IPS-20b (cell line): ENCODE data around the gene NCOR1.
"Not testable (repeated sequence)": the region's sequence is repeated elsewhere in the genome, so short reads cannot be mapped to it uniquely, and the experiment has no call there.

Source experiments
- H3K27ac ChIP-seq: one replicate; pipeline ENCODE4 v1.5.1; 2013; ENCODE audit warnings: low read length
- H3K27me3 ChIP-seq: 2 replicates; pipeline ENCODE4 v1.6.1; 2013; ENCODE audit warnings: mild to moderate bottlenecking, low read length, inconsistent platforms; ENCODE audit not compliant: insufficient read depth
- H3K36me3 ChIP-seq: 2 replicates; pipeline ENCODE4 v1.6.1; 2013; ENCODE audit warnings: low read depth, mild to moderate bottlenecking, inconsistent platforms, low read length, moderate library complexity; ENCODE audit not compliant: insufficient read depth
- H3K4me1 ChIP-seq: 2 replicates; pipeline ENCODE4 v1.6.1; 2013; ENCODE audit warnings: mild to moderate bottlenecking, control low read depth, inconsistent platforms, low read length, moderate library complexity; ENCODE audit not compliant: insufficient read depth
- H3K4me3 ChIP-seq: 2 replicates; pipeline ENCODE4 v1.5.1; 2013; ENCODE audit warnings: mild to moderate bottlenecking, low read length, inconsistent platforms
- H3K9ac ChIP-seq: 2 replicates; pipeline ENCODE4 v1.6.1; 2013; ENCODE audit warnings: low read depth, mild to moderate bottlenecking, inconsistent platforms, low read length, moderate library complexity
- H3K9me3 ChIP-seq: 2 replicates; pipeline ENCODE4 v1.6.1; 2013; ENCODE audit warnings: mild to moderate bottlenecking, low read depth, low read length, inconsistent platforms; ENCODE audit not compliant: insufficient read depth

Gene NCOR1

DNA sequence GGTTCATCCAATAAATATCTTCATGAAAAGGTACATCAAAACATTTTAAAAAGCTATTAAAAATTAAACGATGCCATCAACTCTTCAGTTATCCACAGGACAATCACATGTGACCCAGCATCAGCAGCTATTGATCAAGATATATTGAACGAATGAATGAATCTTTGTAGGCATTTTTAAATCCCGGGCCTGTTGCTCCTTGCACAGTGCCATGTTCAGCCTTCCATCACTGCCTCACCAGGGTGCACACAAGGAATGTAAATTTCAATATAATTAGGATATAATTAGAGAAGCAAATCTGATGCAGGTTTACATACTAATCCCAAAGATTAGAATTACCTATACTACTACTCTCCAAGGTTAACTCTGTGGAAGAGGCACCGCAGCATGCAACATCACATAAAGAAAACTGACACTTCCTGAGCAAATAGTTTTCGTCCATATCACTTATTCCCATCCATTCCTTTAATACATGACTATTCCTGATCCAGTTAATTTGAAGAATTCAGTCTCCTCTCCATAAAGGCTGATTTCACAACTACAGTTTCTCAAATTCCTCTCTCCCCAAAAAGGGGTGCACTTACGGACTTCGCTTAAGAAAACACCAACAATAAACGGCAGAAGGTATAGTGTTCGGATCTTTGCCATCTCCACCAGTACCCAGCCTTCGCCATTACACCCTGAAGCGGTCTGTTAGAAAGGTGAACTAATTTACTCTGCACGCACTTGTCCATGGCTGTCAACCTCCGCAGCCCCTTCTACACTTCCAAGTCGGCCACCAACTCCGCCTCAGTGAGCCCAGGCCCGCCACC, 938 bp downstream of the NCOR1 start:
- H3K27ac ChIP-seq: peak overlapping the region; percentile 94
- peaks cover 6% of the 10 kb centered on the region; the same call in 1 of the 2 replicates for H3K4me1 ChIP-seq

GRCh38 chr17:16212793-16213192, 2.5 kb downstream of the NCOR1 start:
- Histone ChIP-seq H3K27ac (no peak overlapping the region), H3K27me3 (no peaks in the 10 kb centered on the region), H3K4me3 (no peak overlapping the region), H3K36me3 (no peaks in the 10 kb centered on the region), H3K4me1 (peaks cover 6% of the 10 kb centered on the region; the same call in 1 of the 2 replicates), H3K9me3 (no peaks in the 10 kb centered on the region), H3K9ac (no peak overlapping the region)

More for the DNA sequence above, 938 bp downstream of the NCOR1 start:
- H3K9me3 ChIP-seq: no peaks in the 10 kb centered on the region
- H3K36me3 ChIP-seq: 0 out of 2 replicates have a peak, but pooled peaks cover 1% of the 10 kb centered on the region
- peak overlapping the region; percentile 98 for H3K4me3 ChIP-seq
- H3K9ac ChIP-seq: peak overlapping the region; percentile 93
- no peaks in the 10 kb centered on the region for H3K27me3 ChIP-seq

GRCh38 chr17:16211590-16211989, 3.7 kb downstream of the NCOR1 start:
- no peaks in the 10 kb centered on the region for H3K27me3 ChIP-seq
- H3K9ac ChIP-seq: no peak overlapping the region
- H3K36me3 ChIP-seq: no peaks in the 10 kb centered on the region
- H3K4me3 ChIP-seq: no peak overlapping the region
- H3K9me3 ChIP-seq: no peaks in the 10 kb centered on the region
- H3K4me1 ChIP-seq: peaks cover 4% of the 10 kb centered on the region; the same call in 1 of the 2 replicates
- H3K27ac ChIP-seq: no peak overlapping the region

DNA sequence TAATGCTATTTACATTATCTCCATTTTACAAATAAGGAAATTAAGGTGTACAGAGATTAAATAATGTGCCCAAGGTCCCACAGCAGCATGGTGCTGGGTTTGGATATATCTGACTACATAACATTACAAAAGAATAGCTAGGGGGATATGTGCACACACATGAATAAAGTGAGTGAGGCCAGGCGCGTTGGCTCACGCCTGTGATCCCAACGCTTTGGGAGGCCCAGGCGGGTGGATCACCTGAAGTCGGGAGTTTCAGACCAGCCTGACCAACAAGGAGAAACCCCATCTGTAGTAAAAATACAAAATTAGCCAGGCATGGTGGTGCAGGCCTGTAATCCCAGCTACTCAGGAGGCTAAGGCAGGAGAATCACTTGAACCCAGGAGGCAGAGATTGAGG, 10.6 kb downstream of the NCOR1 start:
- H3K27ac ChIP-seq: not testable (repeated sequence)

DNA sequence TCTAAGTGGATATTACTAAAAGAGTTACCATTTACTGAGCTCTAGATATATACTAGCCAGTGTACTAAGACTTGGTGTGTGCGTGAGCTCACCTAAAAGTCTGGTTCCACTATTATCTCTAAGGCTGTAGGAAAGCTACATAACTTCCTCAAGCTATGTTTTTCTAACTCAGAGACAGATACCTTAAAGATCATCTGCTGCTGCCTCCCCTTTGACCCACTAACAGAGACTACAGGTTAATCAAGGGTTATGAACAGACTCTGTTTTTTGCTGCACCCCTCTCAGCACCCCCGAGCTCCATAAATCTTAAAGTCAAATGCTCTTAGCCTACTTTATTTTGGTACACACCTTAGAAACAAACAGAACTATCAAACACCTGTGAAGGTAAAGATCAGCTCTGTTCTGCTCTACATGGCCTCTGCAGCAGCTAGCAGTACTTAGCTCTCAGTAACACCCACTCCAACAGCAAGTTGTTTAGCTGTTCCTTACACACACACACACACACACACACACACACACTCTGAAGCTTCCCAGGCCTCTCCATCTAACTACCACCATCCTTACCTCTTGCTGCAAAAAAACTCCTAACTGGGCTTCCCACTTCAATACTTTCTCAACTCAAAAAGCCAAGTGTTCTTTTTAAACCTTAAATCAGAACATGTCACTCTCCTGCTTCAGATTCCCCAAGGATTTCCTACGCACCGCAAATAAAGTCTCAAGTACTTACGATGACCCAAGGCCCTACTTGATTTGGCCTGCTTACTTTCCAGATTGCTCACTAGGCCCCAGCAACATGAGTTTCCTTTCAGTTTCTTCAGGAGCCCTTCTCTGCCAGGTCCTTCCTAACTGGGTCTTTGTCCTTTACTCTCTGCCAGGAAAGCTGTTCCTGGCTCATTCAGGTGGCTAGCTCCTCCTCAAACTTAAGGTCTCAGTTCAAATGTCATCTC, 12.5 kb downstream of the NCOR1 start:
- not testable (repeated sequence) for H3K36me3 ChIP-seq, H3K9me3 ChIP-seq, H3K27ac ChIP-seq, H3K27me3 ChIP-seq, H3K4me3 ChIP-seq, H3K9ac ChIP-seq
- peaks cover 16% of the 10 kb centered on the region; the same call in 1 of the 2 replicates for H3K4me1 ChIP-seq

More for the DNA sequence above, 10.6 kb downstream of the NCOR1 start:
- H3K9me3 ChIP-seq, H3K36me3 ChIP-seq, H3K9ac ChIP-seq, H3K27me3 ChIP-seq, H3K4me1 ChIP-seq, H3K4me3 ChIP-seq: not testable (repeated sequence)

DNA sequence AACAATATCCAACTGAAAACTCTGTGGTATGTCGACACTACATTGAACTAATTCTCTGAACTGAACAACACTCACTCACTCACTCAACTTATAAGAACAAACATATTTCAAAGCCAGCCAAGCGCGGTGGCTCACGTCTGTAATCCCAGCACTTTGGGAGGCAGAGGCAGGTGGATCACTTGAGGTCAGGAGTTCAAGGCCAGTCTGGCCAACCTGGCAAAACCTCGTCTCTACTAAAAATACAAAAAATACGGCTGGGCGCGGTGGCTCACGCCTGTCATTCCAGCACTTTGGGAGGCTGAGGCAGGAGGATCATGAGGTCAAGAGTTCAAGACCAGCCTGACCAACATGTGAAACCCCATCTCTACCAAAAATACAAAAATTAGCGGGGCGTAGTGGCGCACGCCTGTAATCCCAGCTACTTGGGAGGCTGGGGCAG, 13.6 kb downstream of the NCOR1 start:
- not testable (repeated sequence) for H3K27ac ChIP-seq, H3K9me3 ChIP-seq, H3K4me3 ChIP-seq, H3K36me3 ChIP-seq, H3K27me3 ChIP-seq, H3K9ac ChIP-seq
- peaks cover 16% of the 10 kb centered on the region; the same call in 1 of the 2 replicates for H3K4me1 ChIP-seq

DNA sequence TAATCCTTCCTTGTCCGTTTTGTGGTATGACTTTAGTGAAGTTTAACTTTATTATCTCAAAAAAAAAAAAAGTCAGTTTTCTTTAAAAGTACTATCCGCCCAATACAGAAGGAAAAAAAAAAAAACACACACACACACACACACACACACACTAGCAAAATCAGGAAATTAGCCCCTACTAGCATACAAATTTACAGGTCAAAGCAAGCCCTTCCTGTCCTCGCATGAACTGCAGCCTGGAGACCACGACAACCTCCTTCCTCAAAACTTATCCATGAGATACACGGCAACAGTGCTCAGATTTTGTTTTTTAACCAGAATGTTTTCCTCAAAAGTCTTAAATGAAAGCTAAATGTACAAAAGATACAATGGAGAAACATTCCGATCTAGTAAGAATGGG, 16.2 kb downstream of the NCOR1 start:
- Histone ChIP-seq H3K9me3 (no peaks in the 10 kb centered on the region), H3K4me1 (peaks cover 16% of the 10 kb centered on the region; the same call in 1 of the 2 replicates), H3K36me3 (peaks cover 7% of the 10 kb centered on the region), H3K27me3 (no peaks in the 10 kb centered on the region), H3K4me3 (peak overlapping the region; percentile 37; the same call in 1 of the 2 replicates), H3K9ac (no peak overlapping the region), H3K27ac (no peak overlapping the region)

DNA sequence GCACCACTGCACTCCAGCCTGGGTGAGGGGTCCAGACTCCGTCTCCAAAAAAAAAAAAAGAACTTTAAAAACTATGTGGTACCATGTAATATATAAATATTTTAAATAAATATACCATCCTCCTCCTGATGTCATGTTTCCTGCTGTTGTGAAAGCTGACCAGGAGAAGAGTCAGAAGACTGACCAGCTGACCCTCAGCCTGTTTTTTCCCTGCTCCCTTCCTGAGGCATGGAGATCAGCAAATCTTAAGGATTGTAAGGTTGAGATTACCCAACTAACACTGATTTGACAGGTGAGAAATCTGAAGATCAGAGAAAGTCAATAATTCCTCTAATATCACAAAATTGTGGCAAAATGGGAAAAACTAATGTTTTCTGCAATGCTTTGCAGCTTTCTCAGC, 18.1 kb downstream of the NCOR1 start:
- H3K9ac ChIP-seq: no peak overlapping the region
- no peaks in the 10 kb centered on the region for H3K9me3 ChIP-seq
- H3K4me1 ChIP-seq: peaks cover 10% of the 10 kb centered on the region; the same call in 1 of the 2 replicates
- H3K27me3 ChIP-seq: no peaks in the 10 kb centered on the region
- no peak overlapping the region for H3K27ac ChIP-seq
- H3K4me3 ChIP-seq: no peak overlapping the region
- H3K36me3 ChIP-seq: peaks cover 19% of the 10 kb centered on the region

DNA sequence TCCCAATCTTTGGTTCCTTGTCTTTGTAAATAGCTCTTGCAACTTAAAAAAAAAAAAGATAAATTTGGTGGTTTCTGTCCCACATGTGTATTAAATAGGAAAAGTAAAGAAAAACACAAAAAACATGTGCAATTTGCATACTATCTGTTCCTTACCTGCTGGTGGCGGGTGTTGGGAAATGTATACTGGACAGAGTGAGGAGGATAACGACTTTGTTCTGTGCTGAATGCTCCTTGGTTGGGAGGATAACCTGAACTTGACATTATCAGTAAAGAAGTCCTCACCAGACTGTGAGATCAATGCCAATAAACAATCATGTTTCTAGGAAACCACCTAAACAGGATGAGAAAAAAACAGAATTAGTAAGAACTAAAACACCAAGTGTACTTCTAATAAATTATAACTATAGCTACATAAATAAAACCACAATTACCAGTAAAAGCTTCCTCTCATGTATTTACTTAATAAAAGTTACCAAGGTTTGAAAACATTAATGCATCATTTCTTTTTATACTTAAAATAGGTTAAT, 21.0 kb downstream of the NCOR1 start:
- H3K4me1 ChIP-seq, H3K27ac ChIP-seq, H3K27me3 ChIP-seq, H3K9me3 ChIP-seq, H3K9ac ChIP-seq, H3K4me3 ChIP-seq: not testable (repeated sequence)
- peaks cover 34% of the 10 kb centered on the region for H3K36me3 ChIP-seq

DNA sequence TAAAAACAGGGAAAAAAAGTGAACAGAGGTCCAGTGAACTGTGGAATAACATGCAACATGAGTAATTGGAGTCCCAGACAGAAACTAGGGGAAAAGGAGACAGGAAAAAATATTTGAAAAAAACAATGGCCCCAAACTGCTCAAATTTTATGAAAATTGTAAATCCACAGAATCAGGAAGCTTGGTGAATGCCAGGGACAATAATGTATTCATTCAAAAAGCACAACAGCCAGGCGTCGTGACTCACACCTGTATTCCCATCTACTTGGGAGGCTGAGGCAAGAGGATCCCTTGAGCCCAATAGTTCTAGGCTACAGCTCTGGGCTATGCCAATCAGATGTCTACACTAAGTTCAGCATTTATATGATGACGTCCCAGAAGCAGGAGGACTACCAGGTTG, 23.7 kb downstream of the NCOR1 start:
- H3K36me3 ChIP-seq: peaks cover 39% of the 10 kb centered on the region
- no peaks in the 10 kb centered on the region for H3K4me1 ChIP-seq
- H3K9ac ChIP-seq: no peak overlapping the region
- no peak overlapping the region for H3K4me3 ChIP-seq
- no peaks in the 10 kb centered on the region for H3K9me3 ChIP-seq
- no peaks in the 10 kb centered on the region for H3K27me3 ChIP-seq
- no peak overlapping the region for H3K27ac ChIP-seq

GRCh38 chr17:16190703-16191360, 24.5 kb downstream of the NCOR1 start:
- no peak overlapping the region for H3K27ac ChIP-seq
- H3K36me3 ChIP-seq: peaks cover 46% of the 10 kb centered on the region
- no peak overlapping the region for H3K9ac ChIP-seq

More at GRCh38 chr17:16190703-16191360, 24.5 kb downstream of the NCOR1 start:
- Histone ChIP-seq H3K4me1 (no peaks in the 10 kb centered on the region), H3K4me3 (no peak overlapping the region), H3K27me3 (no peaks in the 10 kb centered on the region), H3K9me3 (no peaks in the 10 kb centered on the region)
